H1 (cell line): ENCODE data around the gene LOXHD1. TPM values are rescaled to one million over a fixed set of nuclear protein-coding genes. Genes with fewer than 3 reads are reported as not detected.

Experiments used
- CTCF ChIP-seq, 3 experiments: IDR thresholded peaks; 1 replicate in 2 of 3; 2 replicates in 1 of 3; pipeline versions ENCODE4 v1.5.1 to v1.6.1; 2011; ENCODE audit warnings: low read length in 3 of 3, mild to moderate bottlenecking in 3 of 3, inconsistent platforms in 2 of 3, low read depth in 1 of 3, moderate library complexity in 1 of 3; ENCODE audit not compliant: insufficient read depth in 1 of 3; ENCODE audit errors: control extremely low read depth in 1 of 3
- KDM4A ChIP-seq: IDR thresholded peaks from one replicate; pipeline ENCODE4 v1.7.1; 2012; ENCODE audit warnings: low read depth, mild to moderate bottlenecking, moderate library complexity, low read length, inconsistent platforms; ENCODE audit not compliant: severe bottlenecking
- SIN3A ChIP-seq, 2 experiments: IDR thresholded peaks in 1 of 2; conservative IDR thresholded peaks in 1 of 2; 2 replicates each; pipeline ENCODE4 v1.6.1; 2011 to 2012; ENCODE audit warnings: low read length in 2 of 2, improper control_type of control experiment in 1 of 2, low read depth in 1 of 2, mild to moderate bottlenecking in 1 of 2
- polyA plus RNA-seq, 7 experiments: library from polyadenylated mRNA; depleted of rRNA in 3 of 7; stranded (reverse) in 5 of 7; unstranded in 2 of 7; fragments of >200 nt in 5 of 7; fragments of 200-250 nt in 2 of 7; gene quantifications; 1 replicate in 5 of 7; 2 replicates in 1 of 7; 4 replicates in 1 of 7; pipeline versions ENCODE4 v1.2.1 to v1.2.3, GENCODE V29; 2011 to 2013; ENCODE audit warnings: missing spikeins in 2 of 7, mixed read lengths in 2 of 7
- total RNA-seq: library from RNA; stranded (reverse); fragmentation: NEBNext Ultra II Directional; extraction: Animal tissue kit (Norgen Biotek cat#: 25700); gene quantifications from 2 replicates; pipeline ENCODE4 v1.2.1, GENCODE V29; 2021

The LOXHD1 gene
- total and polyA plus RNA-seq, 2 of the 8 experiments (the other 6 are each of a cell fraction or from before 2014, with no cell fraction given), result 0.02 TPM; not detected in 1

DNA sequence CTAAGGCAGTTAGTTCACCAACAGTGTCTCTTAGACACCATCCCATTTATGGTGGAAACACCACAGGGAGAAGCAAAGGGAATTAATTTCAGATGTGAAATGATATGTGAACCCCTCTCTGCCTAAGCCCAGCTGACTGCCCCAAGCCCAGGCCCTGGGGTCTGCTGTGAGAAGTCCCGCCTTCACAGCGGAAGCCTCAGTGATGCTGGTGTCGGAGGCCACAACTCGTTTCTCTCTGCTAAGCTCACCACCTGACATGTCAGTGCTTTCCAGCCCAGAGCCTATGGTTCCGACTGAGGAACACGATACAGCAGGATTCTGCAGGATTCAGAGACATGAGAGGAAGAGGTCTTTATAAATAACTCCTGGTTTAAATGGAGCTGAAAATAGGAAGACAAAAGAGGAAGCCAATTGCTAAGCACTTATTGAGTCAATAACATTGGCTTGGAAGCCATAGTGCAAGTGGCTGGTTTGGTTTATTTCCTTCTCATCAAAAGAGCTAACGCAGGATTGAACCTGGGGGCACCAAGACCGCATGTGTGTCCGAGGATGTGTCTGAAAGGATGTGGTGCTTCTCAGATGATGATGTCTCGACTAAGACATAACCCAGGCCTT, 21.9 kb upstream of the LOXHD1 start (continued):
- TF ChIP-seq CTCF (IDR thresholded peaks at IDR 0.05; ENCODE audit: control extremely low read depth in 1 of 3, insufficient read depth in 1 of 3, low read depth in 1 of 3, low read length in 3 of 3) (no peak), KDM4A (no peak), SIN3A (conservative IDR thresholded peaks at IDR 0.05 in 1 of 2, IDR thresholded peaks at IDR 0.05 in 1 of 2; ENCODE audit: low read depth in 1 of 2, low read length in 2 of 2) (no peak)
- TF ChIP-seq, all 59 proteins: peak for 0
